OCI-LY1 (cell line): Measurements from ENCODE around the gene PSMD6.

Experiments used
- H2AFZ ChIP-seq: fragments of 200-600 bp; sonication (generic), shearing (Covaris generic); 2 replicates; pipeline ENCODE4 v1.6.0; 2014; ENCODE audit warnings: antibody characterized with exemption, mild to moderate bottlenecking, low read length
- H3F3A ChIP-seq: fragments of 200-600 bp; sonication (generic), shearing (Covaris generic); 2 replicates; pipeline ENCODE4 v1.6.0; 2014; ENCODE audit warnings: mild to moderate bottlenecking, antibody characterized with exemption, low read length, moderate library complexity; ENCODE audit not compliant: insufficient read depth
- H3K27ac ChIP-seq: fragments of 200-600 bp; sonication (generic); 2 replicates; pipeline ENCODE4 v1.5.1; 2014; ENCODE audit warnings: low read length, mixed run types, mild to moderate bottlenecking, low read depth; ENCODE audit not compliant: poor library complexity, severe bottlenecking
- H3K27me3 ChIP-seq: fragments of 200-600 bp; sonication (generic); 2 replicates; pipeline ENCODE4 v1.6.0; 2014; ENCODE audit warnings: antibody characterized with exemption, mild to moderate bottlenecking, low read length, moderate library complexity; ENCODE audit not compliant: insufficient read depth
- H3K36me3 ChIP-seq: fragments of 200-600 bp; sonication (generic); 2 replicates; pipeline ENCODE4 v1.6.1; 2014; ENCODE audit warnings: mild to moderate bottlenecking, antibody characterized with exemption, low read length, moderate library complexity, mixed read lengths; ENCODE audit not compliant: insufficient read depth
- H3K4me1 ChIP-seq: fragments of 200-600 bp; sonication (generic); 2 replicates; pipeline ENCODE4 v1.5.1; 2014; ENCODE audit warnings: mild to moderate bottlenecking, low read length, moderate library complexity; ENCODE audit not compliant: insufficient read depth, severe bottlenecking
- H3K4me2 ChIP-seq: fragments of 200-600 bp; sonication (generic), shearing (Covaris generic); 2 replicates; pipeline ENCODE4 v1.6.1; 2014; ENCODE audit warnings: low read length
- H3K4me3 ChIP-seq: fragments of 200-600 bp; sonication (generic); 2 replicates; pipeline ENCODE4 v1.5.1; 2014; ENCODE audit warnings: low read length, low read depth, mild to moderate bottlenecking, mixed read lengths; ENCODE audit not compliant: poor library complexity, severe bottlenecking
- H3K79me2 ChIP-seq: fragments of 200-600 bp; shearing (Covaris generic); 2 replicates; pipeline ENCODE4 v1.6.1; 2016; ENCODE audit warnings: mixed run types, low read length, mixed read lengths; ENCODE audit not compliant: insufficient read depth
- H3K9ac ChIP-seq: fragments of 200-600 bp; sonication (generic), shearing (Covaris generic); 2 replicates; pipeline ENCODE4 v1.6.1; 2014; ENCODE audit warnings: mild to moderate bottlenecking, low read length, mixed read lengths
- H3K9me2 ChIP-seq: fragments of 200-600 bp; sonication (generic), shearing (Covaris generic); 2 replicates; pipeline ENCODE4 v1.6.1; 2014; ENCODE audit warnings: low read depth, mild to moderate bottlenecking, low read length, mixed read lengths
- H3K9me3 ChIP-seq: fragments of 200-600 bp; shearing (Covaris generic); 2 replicates; pipeline ENCODE4 v1.6.1; 2014; ENCODE audit warnings: low read length, mixed read lengths
- H4K20me1 ChIP-seq: fragments of 200-600 bp; sonication (generic), shearing (Covaris generic); 2 replicates; pipeline ENCODE4 v1.6.0; 2016; ENCODE audit warnings: mild to moderate bottlenecking, low read length; ENCODE audit not compliant: insufficient read depth
- CTCF ChIP-seq: fragments of 200-600 bp; sonication (generic), shearing (Covaris generic); IDR thresholded peaks from 2 replicates; pipeline ENCODE4 v1.5.1; 2017; ENCODE audit warnings: mild to moderate bottlenecking, antibody characterized with exemption, low read length, moderate library complexity, mixed read lengths
- EZH2 ChIP-seq: fragments of 200-600 bp; sonication (generic), shearing (Covaris generic); IDR thresholded peaks from 2 replicates; pipeline ENCODE4 v1.8.0; 2017; ENCODE audit warnings: borderline replicate concordance, mixed run types, mild to moderate bottlenecking, antibody characterized with exemption, low read length, moderate library complexity, mixed read lengths

Gene PSMD6

GRCh38 chr3:63977893-63978292 lies 45.4 kb downstream of the PSMD6 start:
- no peaks in the 10 kb centered on the region for H3K79me2 ChIP-seq
- H2AFZ ChIP-seq, result no peak overlapping the region
- H3K4me1 ChIP-seq, result no peaks in the 10 kb centered on the region
- no peaks in the 10 kb centered on the region for H3K9me3 ChIP-seq
- no peak overlapping the region for H3K9ac ChIP-seq
- no peaks in the 10 kb centered on the region for H4K20me1 ChIP-seq
- no peak overlapping the region for H3K4me2 ChIP-seq
- H3K27ac ChIP-seq, result no peak overlapping the region
- H3K4me3 ChIP-seq, result no peak overlapping the region
- no peaks in the 10 kb centered on the region for H3K27me3 ChIP-seq
- TF ChIP-seq EZH2 (no peak), CTCF (no peak)
- H3K36me3 ChIP-seq, result peaks cover 64% of the 10 kb centered on the region
- no peaks in the 10 kb centered on the region for H3K9me2 ChIP-seq
- H3F3A ChIP-seq, result no peaks in the 10 kb centered on the region

- H3K79me2 ChIP-seq, result peaks cover 6% of the 10 kb centered on the region; the same call in 1 of the 2 replicates
- H3K9me2 ChIP-seq, result no peaks in the 10 kb centered on the region
- no peaks in the 10 kb centered on the region for H3K9me3 ChIP-seq
- H3K36me3 ChIP-seq, result peaks cover 63% of the 10 kb centered on the region
- no peak overlapping the region for H2AFZ ChIP-seq
- no peak for TF ChIP-seq EZH2
- no peak for TF ChIP-seq CTCF
- no peak overlapping the region for H3K4me3 ChIP-seq
- H4K20me1 ChIP-seq, result no peaks in the 10 kb centered on the region
- H3K27ac ChIP-seq, result no peak overlapping the region
- H3F3A ChIP-seq, result no peaks in the 10 kb centered on the region
- H3K9ac ChIP-seq, result no peak overlapping the region
- H3K4me2 ChIP-seq, result no peak overlapping the region
- H3K27me3 ChIP-seq, result no peaks in the 10 kb centered on the region
- H3K4me1 ChIP-seq, result no peaks in the 10 kb centered on the region
These were observed 46.5 kb downstream of the PSMD6 start for GRCh38 chr3:63976872-63977200.

- Histone ChIP-seq H3K27ac (no peak overlapping the region), H4K20me1 (no peaks in the 10 kb centered on the region), H3K4me1 (no peaks in the 10 kb centered on the region), H3K79me2 (peaks cover 9% of the 10 kb centered on the region; the same call in 1 of the 2 replicates), H3K36me3 (peaks cover 60% of the 10 kb centered on the region), H3K4me2 (no peak overlapping the region), H3K4me3 (no peak overlapping the region), H2AFZ (no peak overlapping the region), H3K9ac (no peak overlapping the region), H3F3A (no peaks in the 10 kb centered on the region), H3K9me2 (no peaks in the 10 kb centered on the region), H3K27me3 (no peaks in the 10 kb centered on the region), H3K9me3 (no peaks in the 10 kb centered on the region)
- TF ChIP-seq EZH2 (no peak), CTCF (no peak)
These were observed 47.0 kb downstream of the PSMD6 start for GRCh38 chr3:63976161-63976871.
